GM10248 (cell line): ENCODE data around the gene LRRIQ4.

ENCODE experiments used
- CTCF ChIA-PET: fragments of 300-600 bp; sonication (Branson Sonifier 250); formaldehyde crosslinking; extraction: SDS; loops from one replicate; lab custom pipeline; 2021; ENCODE audit warnings: antibody characterized with exemption; lab: Yijun Ruan, JAX
- POLR2A ChIA-PET: fragments of 350-650 bp; sonication (Branson Sonifier 250); formaldehyde crosslinking; extraction: SDS; loops from one replicate; lab custom pipeline; 2020; ENCODE audit warnings: antibody characterized with exemption; lab: Yijun Ruan, JAX
- DNase-seq: peaks from one replicate; pipeline ENCODE4 v3.0.0; 2012; ENCODE audit errors: extremely low spot score
- CTCF ChIP-seq: IDR thresholded peaks from 2 replicates; pipeline ENCODE4 v1.5.1; 2012; ENCODE audit warnings: mild to moderate bottlenecking, low read depth; ENCODE audit errors: extremely low read depth, missing control alignments, control extremely low read depth

LRRIQ4 gene

GRCh38 chr3:169772305-169772896 lies 40.3 kb upstream of the LRRIQ4 start:
- TF ChIP-seq CTCF, result no peak
- ChIA-PET POLR2A (interaction anchor here (0.6 to 0.7 kb wide), 3 partner anchors 239 to 1648 kb away, joined by 3 to 5 read pairs (median 5); no protein-coding TSS in a partner anchor), CTCF (interaction anchor here (0.8 to 2.1 kb wide), 3 partner anchors 9 to 285 kb away, joined by 3 to 7 read pairs (median 5); partner anchors contain the start of genes LRRC34 and LRRIQ4)
- peak; percentile 44 for DNase-seq

DNA sequence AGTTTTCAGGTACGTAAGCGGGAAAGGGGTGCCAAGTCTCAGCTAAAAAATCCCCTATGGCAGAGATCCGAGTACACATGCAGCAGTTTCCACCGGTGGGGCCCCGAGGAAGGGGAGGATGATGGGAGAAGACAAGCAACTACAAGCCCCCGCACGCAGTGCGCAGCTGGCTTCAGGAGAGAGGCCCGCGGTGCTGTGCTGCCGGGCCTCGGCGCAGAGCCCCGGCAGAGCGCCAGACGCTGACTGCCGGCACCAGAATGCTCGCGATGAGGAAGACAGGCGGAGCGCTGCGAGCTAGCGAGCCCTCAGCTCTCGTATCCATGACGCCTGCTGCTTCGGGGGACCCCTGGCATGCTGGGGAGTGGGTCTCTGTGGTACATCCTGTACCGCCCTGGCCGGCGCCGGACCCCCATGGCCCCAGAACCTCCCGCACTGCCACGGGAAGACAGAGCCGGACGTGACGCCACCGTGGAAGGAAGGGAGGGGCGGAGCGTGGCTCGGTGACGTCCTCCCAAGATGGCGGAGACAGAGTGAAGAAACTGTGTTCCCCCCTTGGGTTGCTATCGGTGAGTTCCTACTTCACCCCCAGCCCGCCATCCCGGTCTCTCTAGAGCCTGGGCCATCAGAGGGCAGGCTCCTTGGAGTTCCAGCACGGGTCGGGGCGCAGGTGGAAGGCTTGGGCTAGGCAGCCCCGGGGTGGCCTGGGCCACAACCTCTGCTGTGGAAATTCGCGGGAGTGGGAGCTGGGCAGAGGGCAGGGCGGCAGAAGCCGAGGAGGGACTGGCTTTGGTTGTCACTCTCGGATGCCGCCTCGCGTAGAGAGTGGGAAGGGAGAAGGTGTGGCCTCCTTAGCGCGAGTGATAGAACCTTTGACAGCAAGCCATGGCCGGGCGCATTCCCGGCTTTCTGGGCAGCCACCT lies 39.5 kb upstream of the LRRIQ4 start, which contains the start of gene MYNN:
MYNN (plus strand) TSS at position 500 of the 920 bp plus-strand sequence. CDS start 900 bp downstream, outside the sequence.
- ChIA-PET CTCF (interaction anchor here (0.8 to 2.1 kb wide), 3 partner anchors 10 to 284 kb away, joined by 3 to 7 read pairs (median 5); partner anchors contain the start of genes LRRC34 and LRRIQ4), POLR2A (interaction anchor here (0.5 kb wide), 1 partner anchor 54 kb away, joined by 9 read pairs; no protein-coding TSS in a partner anchor)
- peak; percentile 88 for DNase-seq
- TF ChIP-seq CTCF, result no peak

GRCh38 chr3:169774186-169774585 lies 38.5 kb upstream of the LRRIQ4 start:
- DNase-seq, result no peak
- POLR2A ChIA-PET, result no interaction called here
- CTCF ChIA-PET, result no interaction called here
- TF ChIP-seq CTCF, result no peak

GRCh38 chr3:169777822-169778221 lies 34.8 kb upstream of the LRRIQ4 start:
- no peak for DNase-seq
- TF ChIP-seq CTCF, result no peak
- ChIA-PET POLR2A (no interaction called here), CTCF (no interaction called here)

GRCh38 chr3:169780742-169781141 lies 31.9 kb upstream of the LRRIQ4 start:
- CTCF ChIA-PET, result no interaction called here
- POLR2A ChIA-PET, result no interaction called here
- TF ChIP-seq CTCF, result no peak
- DNase-seq, result no peak

- ChIA-PET POLR2A (no interaction called here), CTCF (no interaction called here)
- no peak for DNase-seq
- no peak for TF ChIP-seq CTCF
Observed at GRCh38 chr3:169781209-169781855, 31.3 kb upstream of the LRRIQ4 start.
